Measurements from ENCODE around the gene TMEM181.
"Not testable (repeated sequence)": the region's sequence is repeated elsewhere in the genome, so short reads cannot be mapped to it uniquely, and the experiment has no call there.

Gene TMEM181

GRCh38 chr6:158622545-158623190 is 62.8 kb downstream of the TMEM181 start:
- DNase-seq, result no peak

- no peak for DNase-seq
Measured at GRCh38 chr6:158624684-158625682, 65.1 kb downstream of the TMEM181 start.

- no peak for DNase-seq
Measured at GRCh38 chr6:158625881-158626305, 66.0 kb downstream of the TMEM181 start.

GRCh38 chr6:158626360-158627167 is 66.7 kb downstream of the TMEM181 start:
- DNase-seq, result no peak

GRCh38 chr6:158627168-158627939 is 67.5 kb downstream of the TMEM181 start:
- DNase-seq, result no peak

GRCh38 chr6:158627940-158628211 is 68.0 kb downstream of the TMEM181 start:
- no peak for DNase-seq

- no peak for DNase-seq
Measured at GRCh38 chr6:158628542-158628941, 68.7 kb downstream of the TMEM181 start.

- no peak for DNase-seq
Measured at GRCh38 chr6:158629367-158630221, 69.7 kb downstream of the TMEM181 start.

- DNase-seq, result no peak
Measured at GRCh38 chr6:158630938-158631616, 71.2 kb downstream of the TMEM181 start.

GRCh38 chr6:158631678-158632537 is 72.0 kb downstream of the TMEM181 start:
- DNase-seq, result peak; percentile 14 to 26

GRCh38 chr6:158632538-158633119 is 72.7 kb downstream of the TMEM181 start:
- DNase-seq, result not testable (repeated sequence)

- no peak for DNase-seq
Measured at GRCh38 chr6:158633127-158633526, 73.2 kb downstream of the TMEM181 start.

- DNase-seq, result no peak
Measured at GRCh38 chr6:158634695-158635426, 75.0 kb downstream of the TMEM181 start.

GRCh38 chr6:158635427-158636073 is 75.7 kb downstream of the TMEM181 start:
- no peak for DNase-seq

GRCh38 chr6:158636778-158637177 is 76.9 kb downstream of the TMEM181 start:
- no peak for DNase-seq

GRCh38 chr6:158638324-158638854 is 78.5 kb downstream of the TMEM181 start:
- DNase-seq, result no peak

GRCh38 chr6:158639056-158639455 is 79.2 kb downstream of the TMEM181 start:
- no peak for DNase-seq

GRCh38 chr6:158640519-158640918 is 80.6 kb downstream of the TMEM181 start:
- DNase-seq, result no peak
